ENCODE data around the gene FGD1. TPM values are rescaled to one million over a fixed set of nuclear protein-coding genes. Genes with fewer than 3 reads are reported as not detected.
A peak's percentile ranks its signal among the peaks of the same experiment; 100 is the strongest.

The FGD1 gene
- total RNA-seq, 2 experiments from 2014 or later: 0.15 to 0.26 TPM

GRCh38 chrX:54447461-54447860 lies 48.6 kb downstream of the FGD1 start:
- H3K27ac Mint-ChIP-seq: no peak overlapping the region
- no peak overlapping the region for H3K4me3 Mint-ChIP-seq
- H3K36me3 Mint-ChIP-seq: peaks cover 9% of the 10 kb centered on the region
- H3K27me3 Mint-ChIP-seq: no peaks in the 10 kb centered on the region
- intact Hi-C loops (cut with micrococcal nuclease): loop anchor here (10.0 kb wide), 2 partner anchors 403 to 557 kb away; partner anchors contain the start of genes APEX2 and PHF8
- no peaks in the 10 kb centered on the region for H3K9me3 Mint-ChIP-seq
- POLR2A ChIA-PET: no interaction called here
- H3K4me1 Mint-ChIP-seq (ENCODE audit: low read depth): peaks cover 11% of the 10 kb centered on the region
- DNase-seq: no peak
- CTCF ChIA-PET: no interaction called here

GRCh38 chrX:54446084-54446483 lies 50.0 kb downstream of the FGD1 start:
- H3K9me3 Mint-ChIP-seq: no peaks in the 10 kb centered on the region
- H3K27me3 Mint-ChIP-seq: no peaks in the 10 kb centered on the region
- H3K4me3 Mint-ChIP-seq: no peak overlapping the region
- no peak for DNase-seq
- ChIA-PET CTCF (no interaction called here), POLR2A (no interaction called here)
- H3K4me1 Mint-ChIP-seq (ENCODE audit: low read depth): peaks cover 23% of the 10 kb centered on the region
- no peak overlapping the region for H3K27ac Mint-ChIP-seq
- peaks cover 9% of the 10 kb centered on the region for H3K36me3 Mint-ChIP-seq
- intact Hi-C loops (cut with micrococcal nuclease): loop anchor here (10.0 kb wide), 2 partner anchors 401 to 559 kb away; partner anchors contain the start of genes APEX2 and PHF8

GRCh38 chrX:54444752-54445151 lies 51.3 kb downstream of the FGD1 start:
- Mint-ChIP-seq H3K4me1 (ENCODE audit: low read depth) (peaks cover 26% of the 10 kb centered on the region), H3K27me3 (no peaks in the 10 kb centered on the region), H3K36me3 (peaks cover 9% of the 10 kb centered on the region), H3K4me3 (no peak overlapping the region), H3K9me3 (no peaks in the 10 kb centered on the region), H3K27ac (no peak overlapping the region)
- intact Hi-C loops (cut with micrococcal nuclease): loop anchor here (10.0 kb wide), 2 partner anchors 400 to 560 kb away; partner anchors contain the start of genes APEX2 and PHF8
- ChIA-PET POLR2A (no interaction called here), CTCF (no interaction called here)
- DNase-seq: no peak

- H3K4me3 Mint-ChIP-seq: no peak overlapping the region
- CTCF ChIA-PET: no interaction called here
These were observed 53.2 kb downstream of the FGD1 start for GRCh38 chrX:54442790-54443189.

GRCh38 chrX:54439960-54440871 lies 55.8 kb downstream of the FGD1 start, which contains the start of gene TSR2:
Gene TSR2 (plus strand): TSS chrX:54440404. CDS start chrX:54440422, 18 bp downstream.
- intact Hi-C loops (cut with micrococcal nuclease): loop anchor here (1.0 to 10.0 kb wide), 5 partner anchors 89 to 565 kb away; partner anchors contain the start of genes APEX2, FAM120C and PHF8
- ChIA-PET CTCF (interaction anchor here (1.0 to 1.8 kb wide), 2 partner anchors 21 to 398 kb away, joined by 3 to 6 read pairs; no protein-coding TSS in a partner anchor), POLR2A (interaction anchor here (0.7 to 1.1 kb wide), 4 partner anchors 39 to 727 kb away, joined by 3 to 4 read pairs (median 3); partner anchors contain the start of gene GNL3L)
- peak; percentile 88 for DNase-seq
- no peaks in the 10 kb centered on the region for H3K9me3 Mint-ChIP-seq
- peak within 1 kb of the TSS; percentile 90 for H3K4me3 Mint-ChIP-seq
- H3K36me3 Mint-ChIP-seq: peaks cover 9% of the 10 kb centered on the region
- H3K27me3 Mint-ChIP-seq: no peaks in the 10 kb centered on the region
- H3K27ac Mint-ChIP-seq: peak within 1 kb of the TSS; percentile 78
- peaks cover 26% of the 10 kb centered on the region for H3K4me1 Mint-ChIP-seq (ENCODE audit: low read depth)

More at GRCh38 chrX:54442790-54443189, 53.2 kb downstream of the FGD1 start:
- no peaks in the 10 kb centered on the region for H3K9me3 Mint-ChIP-seq
- H3K36me3 Mint-ChIP-seq: peaks cover 9% of the 10 kb centered on the region
- POLR2A ChIA-PET: no interaction called here
- H3K27me3 Mint-ChIP-seq: no peaks in the 10 kb centered on the region
- DNase-seq: no peak
- H3K4me1 Mint-ChIP-seq (ENCODE audit: low read depth): peaks cover 26% of the 10 kb centered on the region
- H3K27ac Mint-ChIP-seq: no peak overlapping the region
- intact Hi-C loops (cut with micrococcal nuclease): loop anchor here (10.0 kb wide), 2 partner anchors 398 to 562 kb away; partner anchors contain the start of genes APEX2 and PHF8

- DNase-seq: no peak
- CTCF ChIA-PET: no interaction called here
- H3K4me3 Mint-ChIP-seq: no peak overlapping the region
- H3K27me3 Mint-ChIP-seq: no peaks in the 10 kb centered on the region
- no peaks in the 10 kb centered on the region for H3K9me3 Mint-ChIP-seq
- H3K27ac Mint-ChIP-seq: no peak overlapping the region
- no peaks in the 10 kb centered on the region for H3K36me3 Mint-ChIP-seq
- intact Hi-C loops (cut with micrococcal nuclease): no loop called here
- peaks cover 3% of the 10 kb centered on the region for H3K4me1 Mint-ChIP-seq (ENCODE audit: low read depth)
- POLR2A ChIA-PET: no interaction called here
These were observed 60.9 kb downstream of the FGD1 start for GRCh38 chrX:54435121-54435520.

GRCh38 chrX:54430519-54430918 lies 65.5 kb downstream of the FGD1 start:
- CTCF ChIA-PET: no interaction called here
- Mint-ChIP-seq H3K4me1 (ENCODE audit: low read depth) (no peaks in the 10 kb centered on the region), H3K27me3 (no peaks in the 10 kb centered on the region), H3K27ac (no peak overlapping the region), H3K9me3 (no peaks in the 10 kb centered on the region), H3K4me3 (no peak overlapping the region), H3K36me3 (no peaks in the 10 kb centered on the region)
- DNase-seq: no peak
- POLR2A ChIA-PET: no interaction called here
- intact Hi-C loops (cut with micrococcal nuclease): no loop called here

GRCh38 chrX:54427837-54428424 lies 68.1 kb downstream of the FGD1 start:
- intact Hi-C loops (cut with micrococcal nuclease): no loop called here
- Mint-ChIP-seq H3K27me3 (no peaks in the 10 kb centered on the region), H3K36me3 (no peaks in the 10 kb centered on the region), H3K4me3 (no peak overlapping the region), H3K27ac (no peak overlapping the region), H3K9me3 (no peaks in the 10 kb centered on the region), H3K4me1 (ENCODE audit: low read depth) (no peaks in the 10 kb centered on the region)
- POLR2A ChIA-PET: interaction anchor here (0.7 kb wide), 1 partner anchor 232 kb away, joined by 3 read pairs; no protein-coding TSS in a partner anchor
- CTCF ChIA-PET: no interaction called here
- no peak for DNase-seq

- POLR2A ChIA-PET: no interaction called here
- peaks cover 6% of the 10 kb centered on the region for H3K27me3 Mint-ChIP-seq
- H3K9me3 Mint-ChIP-seq: no peaks in the 10 kb centered on the region
- H3K4me1 Mint-ChIP-seq (ENCODE audit: low read depth): no peaks in the 10 kb centered on the region
- no peak overlapping the region for H3K4me3 Mint-ChIP-seq
- no peaks in the 10 kb centered on the region for H3K36me3 Mint-ChIP-seq
- DNase-seq: peak; percentile 14
- no peak overlapping the region for H3K27ac Mint-ChIP-seq
- intact Hi-C loops (cut with micrococcal nuclease): no loop called here
- CTCF ChIA-PET: interaction anchor here (0.7 kb wide), 1 partner anchor 634 kb away, joined by 3 read pairs; no protein-coding TSS in a partner anchor
These were observed 72.7 kb downstream of the FGD1 start for GRCh38 chrX:54423161-54423888.

GRCh38 chrX:54422168-54422567 lies 73.9 kb downstream of the FGD1 start:
- Mint-ChIP-seq H3K9me3 (no peaks in the 10 kb centered on the region), H3K36me3 (no peaks in the 10 kb centered on the region), H3K27me3 (peaks cover 6% of the 10 kb centered on the region), H3K4me3 (no peak overlapping the region), H3K27ac (no peak overlapping the region), H3K4me1 (ENCODE audit: low read depth) (no peaks in the 10 kb centered on the region)
- ChIA-PET POLR2A (no interaction called here), CTCF (no interaction called here)
- intact Hi-C loops (cut with micrococcal nuclease): no loop called here
- no peak for DNase-seq

- H3K4me3 Mint-ChIP-seq: no peak overlapping the region
- H3K9me3 Mint-ChIP-seq: no peaks in the 10 kb centered on the region
- no peaks in the 10 kb centered on the region for H3K36me3 Mint-ChIP-seq
- ChIA-PET POLR2A (no interaction called here), CTCF (interaction anchor here (0.6 kb wide), 1 partner anchor 336 kb away, joined by 3 read pairs; no protein-coding TSS in a partner anchor)
- intact Hi-C loops (cut with micrococcal nuclease): no loop called here
- no peak for DNase-seq
- peaks cover 11% of the 10 kb centered on the region for H3K27me3 Mint-ChIP-seq
- H3K4me1 Mint-ChIP-seq (ENCODE audit: low read depth): peaks cover 8% of the 10 kb centered on the region
- no peak overlapping the region for H3K27ac Mint-ChIP-seq
These were observed 76.3 kb downstream of the FGD1 start for GRCh38 chrX:54419559-54420302.

Data from activated CD4-positive, alpha-beta memory T cell treated with anti-CD3 and anti-CD28 coated beads for 36 hours (primary cell).